Suprapubic skin (tissue), 4 donors: Measurements from ENCODE around the gene PPP6R2.

Experiments
- CTCF ChIP-seq, 2 donors: fragments of 200-600 bp in 1 of 2; fragments of 450-650 bp in 1 of 2; sonication (generic) in 1 of 2; IDR thresholded peaks; one replicate each; pipeline ENCODE4 v1.5.1; 2016 to 2019; ENCODE audit warnings: antibody characterized with exemption in 2 of 2, mild to moderate bottlenecking in 1 of 2, moderate library complexity in 1 of 2
- EP300 ChIP-seq: sonication (generic); formaldehyde crosslinking; IDR thresholded peaks from one replicate; pipeline ENCODE4 v1.6.1; 2017; ENCODE audit warnings: antibody characterized with exemption
- POLR2A ChIP-seq, 2 donors: fragments of 450-650 bp; IDR thresholded peaks; one replicate each; pipeline ENCODE4 v1.6.1; 2017; ENCODE audit warnings: antibody characterized with exemption in 2 of 2, mild to moderate bottlenecking in 2 of 2, moderate library complexity in 2 of 2
- POLR2AphosphoS5 ChIP-seq, 3 donors: sonication (generic); formaldehyde crosslinking; IDR thresholded peaks; one replicate each; pipeline ENCODE4 v1.6.1; 2017; ENCODE audit warnings: antibody characterized with exemption in 3 of 3

GRCh38 chr22:50406416-50407170, 63.5 kb downstream of the PPP6R2 start:
- TF ChIP-seq POLR2AphosphoS5 (IDR thresholded peaks at IDR 0.05): no peak
- no peak for TF ChIP-seq POLR2A (IDR thresholded peaks at IDR 0.05)
- no peak for TF ChIP-seq CTCF (IDR thresholded peaks at IDR 0.05)
- no peak for TF ChIP-seq EP300
